ENCODE data around the gene CNTN5.

The CNTN5 gene

GRCh38 chr11:99160447-99160846 is 139.7 kb downstream of the CNTN5 start:
- TF ChIP-seq ZBTB7A (IDR thresholded peaks at IDR 0.05; ENCODE audit: low read depth): no peak
- no peak for TF ChIP-seq TAF1 (IDR thresholded peaks at IDR 0.05; ENCODE audit: low read depth)
- no peak for TF ChIP-seq CREB1 (IDR thresholded peaks at IDR 0.05; ENCODE audit: low read depth)
- no peak for TF ChIP-seq YY1 (IDR thresholded peaks at IDR 0.05; ENCODE audit: low read depth)
- TF ChIP-seq NFIC (IDR thresholded peaks at IDR 0.05): no peak

- no peak for TF ChIP-seq REST (IDR thresholded peaks at IDR 0.05; ENCODE audit: low read depth)
- TF ChIP-seq CREB1 (IDR thresholded peaks at IDR 0.05; ENCODE audit: low read depth): no peak
- TF ChIP-seq MAX (IDR thresholded peaks at IDR 0.05): no peak
- TF ChIP-seq EGR1 (IDR thresholded peaks at IDR 0.05): no peak
- TF ChIP-seq CEBPB (IDR thresholded peaks at IDR 0.05): no peak
- TF ChIP-seq TCF12 (IDR thresholded peaks at IDR 0.05; ENCODE audit: low read depth): no peak
- TF ChIP-seq TAF1 (IDR thresholded peaks at IDR 0.05; ENCODE audit: low read depth): no peak
- no peak for TF ChIP-seq USF1 (IDR thresholded peaks at IDR 0.05)
- no peak for TF ChIP-seq YY1 (IDR thresholded peaks at IDR 0.05; ENCODE audit: low read depth)
- TF ChIP-seq FOXM1 (IDR thresholded peaks at IDR 0.05; ENCODE audit: borderline replicate concordance, low read depth): no peak
- TF ChIP-seq EP300 (IDR thresholded peaks at IDR 0.05; ENCODE audit: borderline replicate concordance): no peak
- TF ChIP-seq ZBTB7A (IDR thresholded peaks at IDR 0.05; ENCODE audit: low read depth): no peak
- no peak for TF ChIP-seq RAD21 (IDR thresholded peaks at IDR 0.05; ENCODE audit: low read depth)
- TF ChIP-seq TEAD4 (IDR thresholded peaks at IDR 0.05): no peak
- no peak for TF ChIP-seq NFIC (IDR thresholded peaks at IDR 0.05)
These were observed 142.1 kb downstream of the CNTN5 start for GRCh38 chr11:99162819-99163218.

GRCh38 chr11:99170591-99170990 is 149.8 kb downstream of the CNTN5 start:
- TF ChIP-seq TCF12 (IDR thresholded peaks at IDR 0.05; ENCODE audit: low read depth) (no peak), RAD21 (IDR thresholded peaks at IDR 0.05; ENCODE audit: low read depth) (no peak), FOXM1 (IDR thresholded peaks at IDR 0.05; ENCODE audit: borderline replicate concordance, low read depth) (no peak), EGR1 (IDR thresholded peaks at IDR 0.05) (no peak), MAX (IDR thresholded peaks at IDR 0.05) (no peak), TAF1 (IDR thresholded peaks at IDR 0.05; ENCODE audit: low read depth) (no peak), NFIC (IDR thresholded peaks at IDR 0.05) (no peak), ZBTB7A (IDR thresholded peaks at IDR 0.05; ENCODE audit: low read depth) (no peak), CEBPB (IDR thresholded peaks at IDR 0.05) (no peak), EP300 (IDR thresholded peaks at IDR 0.05; ENCODE audit: borderline replicate concordance) (no peak), YY1 (IDR thresholded peaks at IDR 0.05; ENCODE audit: low read depth) (no peak), REST (IDR thresholded peaks at IDR 0.05; ENCODE audit: low read depth) (no peak), TEAD4 (IDR thresholded peaks at IDR 0.05) (no peak), CREB1 (IDR thresholded peaks at IDR 0.05; ENCODE audit: low read depth) (no peak), USF1 (IDR thresholded peaks at IDR 0.05) (no peak)

- TF ChIP-seq REST (IDR thresholded peaks at IDR 0.05; ENCODE audit: low read depth): no peak
- no peak for TF ChIP-seq ZBTB7A (IDR thresholded peaks at IDR 0.05; ENCODE audit: low read depth)
- no peak for TF ChIP-seq FOXM1 (IDR thresholded peaks at IDR 0.05; ENCODE audit: borderline replicate concordance, low read depth)
- TF ChIP-seq RAD21 (IDR thresholded peaks at IDR 0.05; ENCODE audit: low read depth): no peak
- TF ChIP-seq EGR1 (IDR thresholded peaks at IDR 0.05): no peak
These were observed 150.6 kb downstream of the CNTN5 start for GRCh38 chr11:99171330-99171729.

GRCh38 chr11:99176430-99176829 is 155.7 kb downstream of the CNTN5 start:
- no peak for TF ChIP-seq TCF12 (IDR thresholded peaks at IDR 0.05; ENCODE audit: low read depth)
- TF ChIP-seq USF1 (IDR thresholded peaks at IDR 0.05): no peak
- TF ChIP-seq MAX (IDR thresholded peaks at IDR 0.05): no peak
- TF ChIP-seq EP300 (IDR thresholded peaks at IDR 0.05; ENCODE audit: borderline replicate concordance): no peak
- no peak for TF ChIP-seq YY1 (IDR thresholded peaks at IDR 0.05; ENCODE audit: low read depth)
- TF ChIP-seq EGR1 (IDR thresholded peaks at IDR 0.05): no peak
- no peak for TF ChIP-seq ZBTB7A (IDR thresholded peaks at IDR 0.05; ENCODE audit: low read depth)

Data from Ishikawa (cell line).